Ascending aorta (tissue), 2 donors: ENCODE measurements around the gene CARM1. TPM values are rescaled to one million over a fixed set of nuclear protein-coding genes. Genes with fewer than 3 reads are reported as not detected.

ENCODE experiments used
- DNase-seq, 2 donors: peaks; one replicate each; pipeline ENCODE4 v3.0.0-alpha.2; 2019; ENCODE audit warnings: low spot score in 2 of 2
- H3K27ac ChIP-seq, 2 donors: fragments of 200-600 bp; sonication (generic); one replicate each; pipeline ENCODE4 v1.5.1; 2016 to 2017; ENCODE audit warnings: mild to moderate bottlenecking in 1 of 2
- H3K27me3 ChIP-seq: fragments of 200-600 bp; sonication (generic); one replicate; pipeline ENCODE4 v1.5.1; 2017
- H3K36me3 ChIP-seq, 2 donors: fragments of 200-600 bp; sonication (generic); one replicate each; pipeline ENCODE4 v1.5.1; 2016
- H3K4me1 ChIP-seq, 2 donors: fragments of 200-600 bp; sonication (generic); one replicate each; pipeline ENCODE4 v1.5.1; 2016 to 2017; ENCODE audit warnings: mild to moderate bottlenecking in 1 of 2
- H3K4me3 ChIP-seq, 2 donors: fragments of 200-600 bp; sonication (generic); one replicate each; pipeline ENCODE4 v1.5.1; 2016 to 2017; ENCODE audit warnings: mild to moderate bottlenecking in 1 of 2
- H3K9me3 ChIP-seq, 2 donors: fragments of 200-600 bp; sonication (generic); one replicate each; pipeline ENCODE4 v1.5.1; 2016
- intact Hi-C: fragments of 100-400 bp; cut with DNase I; formaldehyde crosslinking; loops from one replicate; pipeline ENCODE4 v1.15.1; 2023
- total RNA-seq: library from RNA; depleted of rRNA; stranded (reverse); fragments of >200 nt; gene quantifications from one replicate; pipeline ENCODE4 v1.1.0, GENCODE V29; 2016
- TF ChIP-seq, protein P1 (sequence below), 3 experiments: fragments of 200-600 bp in 2 of 3; fragments of 450-650 bp in 1 of 3; sonication (generic) in 2 of 3; IDR thresholded peaks; one replicate each; pipeline ENCODE4 v1.5.1; 2016 to 2019; ENCODE audit warnings: antibody characterized with exemption in 3 of 3, mild to moderate bottlenecking in 1 of 3, moderate library complexity in 1 of 3

Gene CARM1
- total RNA-seq, 1 donor from 2014 or later: 22.9 TPM

DNA sequence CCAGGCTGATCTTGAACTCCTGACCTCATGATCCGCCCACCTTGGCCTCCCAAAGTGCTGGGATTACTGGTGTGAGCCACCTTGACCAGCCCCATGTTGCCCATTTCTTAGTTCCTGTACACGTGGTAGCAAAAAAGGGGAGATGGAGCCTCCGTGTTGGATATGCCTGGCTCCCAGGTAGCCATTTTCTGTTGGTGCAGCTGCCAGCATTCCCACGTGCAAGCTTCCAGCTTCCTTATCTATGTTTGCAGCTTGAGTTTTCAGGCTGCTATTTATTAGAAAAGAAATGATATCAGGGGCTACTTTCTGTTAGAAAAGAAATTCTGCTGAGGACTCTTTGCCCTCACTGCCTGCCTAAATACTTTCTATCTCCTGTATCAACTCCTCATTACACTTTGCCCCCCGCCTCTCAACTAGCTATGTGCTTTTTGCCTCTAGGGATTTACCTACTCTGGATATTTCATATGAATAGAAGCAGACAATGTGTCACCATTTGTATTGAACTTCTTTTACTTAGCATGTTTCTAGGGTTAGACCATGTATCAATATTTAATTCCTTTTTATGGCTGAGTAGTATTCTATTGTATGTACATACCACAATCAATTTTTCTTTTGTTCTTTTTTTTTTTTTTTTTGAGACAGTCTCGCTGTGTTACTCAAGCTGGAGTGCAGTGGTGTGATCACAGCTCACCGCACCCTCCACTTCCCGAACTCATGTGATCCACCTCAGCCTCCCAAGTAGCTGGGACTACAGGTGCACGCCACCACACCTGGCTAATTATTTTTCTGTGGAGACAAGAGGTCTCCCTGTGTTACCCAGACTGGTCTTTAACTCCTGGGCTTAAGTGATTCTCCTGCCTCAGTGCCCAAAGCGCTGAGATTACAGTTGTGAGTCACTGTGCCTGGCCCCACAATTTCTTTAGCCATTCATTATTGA, 32.0 kb upstream of the CARM1 start:
- no peak overlapping the region for H3K27ac ChIP-seq
- H3K4me1 ChIP-seq: peaks cover 0 to 7% of the 10 kb centered on the region in 2 donors

DNA sequence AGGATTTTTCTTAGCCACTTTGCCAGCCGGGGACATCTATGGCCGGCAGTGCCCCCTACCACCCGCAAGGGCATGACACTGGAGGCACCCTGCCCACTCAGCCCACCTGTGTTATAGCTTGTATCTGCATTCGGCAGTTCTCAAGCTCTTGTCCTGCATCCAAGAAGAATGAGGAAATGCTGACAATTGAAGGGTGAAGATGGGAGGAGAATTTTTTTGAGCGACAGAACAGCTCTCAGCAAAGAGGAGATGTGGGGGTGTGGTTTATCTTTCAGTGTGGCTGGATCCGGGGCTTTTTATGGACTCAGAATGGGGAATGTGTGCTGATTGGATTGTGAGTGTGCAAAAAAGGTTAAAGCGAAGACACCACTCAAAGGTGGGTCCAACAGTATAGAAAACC, 28.6 kb upstream of the CARM1 start:
- Histone ChIP-seq H3K9me3 (no peaks in the 10 kb centered on the region), H3K4me3 (no peak overlapping the region), H3K27me3 (no peaks in the 10 kb centered on the region), H3K36me3 (no peaks in the 10 kb centered on the region), H3K4me1 (no peaks in the 10 kb centered on the region), H3K27ac (no peak overlapping the region)
- DNase-seq: no peak
- intact Hi-C loops: no loop called here
- TF ChIP-seq, protein P1, sequence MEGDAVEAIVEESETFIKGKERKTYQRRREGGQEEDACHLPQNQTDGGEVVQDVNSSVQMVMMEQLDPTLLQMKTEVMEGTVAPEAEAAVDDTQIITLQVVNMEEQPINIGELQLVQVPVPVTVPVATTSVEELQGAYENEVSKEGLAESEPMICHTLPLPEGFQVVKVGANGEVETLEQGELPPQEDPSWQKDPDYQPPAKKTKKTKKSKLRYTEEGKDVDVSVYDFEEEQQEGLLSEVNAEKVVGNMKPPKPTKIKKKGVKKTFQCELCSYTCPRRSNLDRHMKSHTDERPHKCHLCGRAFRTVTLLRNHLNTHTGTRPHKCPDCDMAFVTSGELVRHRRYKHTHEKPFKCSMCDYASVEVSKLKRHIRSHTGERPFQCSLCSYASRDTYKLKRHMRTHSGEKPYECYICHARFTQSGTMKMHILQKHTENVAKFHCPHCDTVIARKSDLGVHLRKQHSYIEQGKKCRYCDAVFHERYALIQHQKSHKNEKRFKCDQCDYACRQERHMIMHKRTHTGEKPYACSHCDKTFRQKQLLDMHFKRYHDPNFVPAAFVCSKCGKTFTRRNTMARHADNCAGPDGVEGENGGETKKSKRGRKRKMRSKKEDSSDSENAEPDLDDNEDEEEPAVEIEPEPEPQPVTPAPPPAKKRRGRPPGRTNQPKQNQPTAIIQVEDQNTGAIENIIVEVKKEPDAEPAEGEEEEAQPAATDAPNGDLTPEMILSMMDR (IDR thresholded peaks at IDR 0.05): no peak

More for the DNA sequence above, 32.0 kb upstream of the CARM1 start:
- intact Hi-C loops: no loop called here
- H3K36me3 ChIP-seq: no peaks in the 10 kb centered on the region
- H3K27me3 ChIP-seq: no peaks in the 10 kb centered on the region
- DNase-seq: no peak
- H3K9me3 ChIP-seq: no peaks in the 10 kb centered on the region
- TF ChIP-seq, protein P1 (IDR thresholded peaks at IDR 0.05): no peak
- no peak overlapping the region for H3K4me3 ChIP-seq

DNA sequence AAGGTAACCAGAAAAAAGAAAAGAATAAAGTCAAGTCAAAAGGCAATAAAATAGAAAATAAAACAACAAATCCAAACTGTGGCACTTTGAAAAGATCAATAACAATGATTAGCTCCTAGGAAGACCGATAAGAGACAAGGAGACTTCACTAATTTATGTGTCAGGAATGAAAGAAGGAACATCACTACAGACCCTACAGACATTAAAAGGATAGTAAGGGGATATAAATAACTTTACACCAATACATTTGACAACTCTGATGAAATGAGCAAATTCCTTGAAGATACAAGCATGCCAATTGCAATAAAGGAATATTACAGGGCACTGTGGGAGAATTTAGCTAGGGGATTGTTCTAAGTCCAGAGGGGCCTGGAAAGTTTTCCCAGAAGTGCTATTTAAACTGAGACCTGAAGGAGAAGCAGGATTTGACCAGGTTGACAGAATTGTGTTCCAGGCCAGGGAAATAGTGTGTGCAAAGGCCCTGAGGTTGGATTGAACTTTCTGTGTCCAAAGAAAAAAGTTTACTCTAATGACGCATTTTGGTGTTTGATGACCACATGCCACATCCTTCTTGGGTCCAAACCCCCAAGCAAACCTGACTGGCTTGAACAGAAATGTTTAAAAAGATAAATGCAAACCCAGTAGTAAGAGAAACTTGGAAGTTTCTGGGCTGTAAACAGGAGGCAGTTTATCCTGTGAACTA, 24.7 kb upstream of the CARM1 start:
- Histone ChIP-seq H3K27me3 (no peaks in the 10 kb centered on the region), H3K4me1 (no peaks in the 10 kb centered on the region), H3K36me3 (no peaks in the 10 kb centered on the region), H3K9me3 (no peaks in the 10 kb centered on the region), H3K27ac (no peak overlapping the region), H3K4me3 (no peak overlapping the region)
- no peak for DNase-seq
- intact Hi-C loops: no loop called here
- TF ChIP-seq, protein P1 (IDR thresholded peaks at IDR 0.05): no peak

DNA sequence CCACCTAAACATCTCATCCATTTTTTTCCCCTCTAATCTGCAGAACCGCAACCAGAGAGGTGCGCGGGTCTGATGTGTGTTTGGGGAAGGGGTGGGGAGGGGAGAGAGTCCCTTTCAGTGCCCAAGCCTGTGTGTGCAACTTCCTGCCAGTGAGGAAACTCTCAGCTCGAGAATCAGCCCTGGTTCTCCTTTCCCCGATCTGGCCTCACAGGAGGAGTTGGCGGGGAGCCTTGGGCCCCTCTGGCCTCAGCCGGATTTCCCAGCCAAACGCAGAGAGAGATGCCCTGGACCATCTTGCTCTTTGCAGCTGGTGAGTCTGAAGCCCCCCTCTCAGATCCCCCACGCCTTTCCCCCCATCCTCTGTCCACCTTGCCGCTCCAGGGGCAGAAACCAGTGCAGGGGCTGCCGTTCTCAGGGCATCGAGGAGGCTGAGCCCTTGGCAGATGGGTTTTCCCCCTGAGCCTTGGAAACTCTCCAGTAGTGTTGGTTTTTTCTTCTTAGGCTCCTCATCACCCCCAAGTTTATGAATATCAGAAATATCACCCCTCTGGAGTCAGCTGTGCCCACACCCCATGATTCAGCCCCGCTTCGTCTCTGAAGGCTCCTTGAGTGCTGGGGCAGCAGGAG, 23.0 kb upstream of the CARM1 start, which contains the start of gene C19orf38:
Gene C19orf38 (plus strand): TSS at position 186 of the 627 bp plus-strand sequence. CDS start 94 bp downstream, at position 280.
- Histone ChIP-seq H3K27ac (no peak within 1 kb of the TSS), H3K9me3 (no peaks in the 10 kb centered on the region), H3K4me1 (no peaks in the 10 kb centered on the region), H3K4me3 (no peak within 1 kb of the TSS), H3K36me3 (no peaks in the 10 kb centered on the region), H3K27me3 (no peaks in the 10 kb centered on the region)
- intact Hi-C loops: no loop called here
- DNase-seq: no peak
- TF ChIP-seq, protein P1 (IDR thresholded peaks at IDR 0.05): no peak

DNA sequence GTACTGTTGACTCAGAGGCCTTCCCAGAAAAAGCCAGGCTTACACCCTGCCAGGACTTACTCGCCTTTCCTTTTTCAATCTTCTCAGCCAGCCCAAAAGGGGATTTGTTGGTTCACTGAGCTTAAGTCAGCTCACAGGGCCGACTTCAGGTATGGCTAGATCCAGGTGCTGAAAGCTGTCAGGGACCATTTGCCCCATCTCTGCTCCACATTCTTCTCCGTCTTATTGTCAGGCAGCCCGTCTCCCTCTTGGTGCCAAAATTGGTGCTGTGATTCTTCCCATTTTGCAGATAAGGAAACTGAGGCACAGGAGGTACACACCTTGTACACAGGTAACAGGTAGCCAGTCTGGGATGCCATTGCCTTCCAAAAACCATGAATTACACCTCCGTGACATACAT, 20.7 kb upstream of the CARM1 start:
- H3K9me3 ChIP-seq: no peaks in the 10 kb centered on the region
- H3K36me3 ChIP-seq: no peaks in the 10 kb centered on the region
- no peaks in the 10 kb centered on the region for H3K27me3 ChIP-seq
- DNase-seq: no peak
- no peak overlapping the region for H3K27ac ChIP-seq
- no peaks in the 10 kb centered on the region for H3K4me1 ChIP-seq
- no peak overlapping the region for H3K4me3 ChIP-seq
- TF ChIP-seq, protein P1 (IDR thresholded peaks at IDR 0.05): no peak
- intact Hi-C loops: no loop called here
